HG02642 (cell line): Measurements from ENCODE around the gene SETDB2.
"Not testable (repeated sequence)": the region's sequence is repeated elsewhere in the genome, so short reads cannot be mapped to it uniquely, and the experiment has no call there.

ENCODE experiments used
- ATAC-seq: cut with Tn5 transposase; IDR thresholded peaks from one replicate; pipeline ENCODE4 v1.9.1; 2021; ENCODE audit warnings: mild to moderate bottlenecking; ENCODE audit not compliant: unreplicated experiment, poor library complexity

SETDB2 gene

GRCh38 chr13:49459580-49459979 lies 15.5 kb downstream of the SETDB2 start:
- ATAC-seq, result no peak

- ATAC-seq, result no peak
Measured at GRCh38 chr13:49464085-49464484, 20.0 kb downstream of the SETDB2 start.

GRCh38 chr13:49464621-49465325 lies 20.7 kb downstream of the SETDB2 start:
- no peak for ATAC-seq

GRCh38 chr13:49466292-49466838 lies 22.3 kb downstream of the SETDB2 start:
- no peak for ATAC-seq

- ATAC-seq, result no peak
Measured at GRCh38 chr13:49472186-49472585, 28.1 kb downstream of the SETDB2 start.

- no peak for ATAC-seq
Measured at GRCh38 chr13:49476529-49476928, 32.5 kb downstream of the SETDB2 start.

- ATAC-seq, result no peak
Measured at GRCh38 chr13:49481788-49482187, 37.7 kb downstream of the SETDB2 start.

- no peak for ATAC-seq
Measured at GRCh38 chr13:49488563-49488962, 44.5 kb downstream of the SETDB2 start.

GRCh38 chr13:49494645-49495044 lies 50.6 kb downstream of the SETDB2 start:
- no peak for ATAC-seq

GRCh38 chr13:49495783-49496762 lies 52.0 kb downstream of the SETDB2 start, which contains the start of gene PHF11:
Gene PHF11 (plus strand): TSS chr13:49495953. CDS start chr13:49496002, 49 bp downstream.
- ATAC-seq, result peak; percentile 88

GRCh38 chr13:49496837-49497236 lies 52.8 kb downstream of the SETDB2 start:
- not testable (repeated sequence) for ATAC-seq

- no peak for ATAC-seq
Measured at GRCh38 chr13:49497272-49497671, 53.2 kb downstream of the SETDB2 start.

GRCh38 chr13:49498206-49498605 lies 54.1 kb downstream of the SETDB2 start:
- ATAC-seq, result no peak

- no peak for ATAC-seq
Measured at GRCh38 chr13:49499889-49500660, 56.0 kb downstream of the SETDB2 start.

GRCh38 chr13:49502954-49503353 lies 58.9 kb downstream of the SETDB2 start:
- no peak for ATAC-seq

- ATAC-seq, result no peak
Measured at GRCh38 chr13:49503951-49504350, 59.9 kb downstream of the SETDB2 start.

GRCh38 chr13:49512578-49512977 lies 68.5 kb downstream of the SETDB2 start:
- no peak for ATAC-seq

GRCh38 chr13:49516467-49516866 lies 72.4 kb downstream of the SETDB2 start:
- ATAC-seq, result no peak

GRCh38 chr13:49517461-49517860 lies 73.4 kb downstream of the SETDB2 start:
- no peak for ATAC-seq

- no peak for ATAC-seq
Measured at GRCh38 chr13:49521224-49521623, 77.2 kb downstream of the SETDB2 start.
